ENCODE results near the gene FAM50B. TPM values are rescaled to one million over a fixed set of nuclear protein-coding genes. Genes with fewer than 3 reads are reported as not detected.

Gene FAM50B
- total RNA-seq, 4 donors from 2014 or later = 4.6 to 12.9 (median 11.8) TPM

- no peak overlapping the region for H3K27ac ChIP-seq
- TF ChIP-seq, protein P1, sequence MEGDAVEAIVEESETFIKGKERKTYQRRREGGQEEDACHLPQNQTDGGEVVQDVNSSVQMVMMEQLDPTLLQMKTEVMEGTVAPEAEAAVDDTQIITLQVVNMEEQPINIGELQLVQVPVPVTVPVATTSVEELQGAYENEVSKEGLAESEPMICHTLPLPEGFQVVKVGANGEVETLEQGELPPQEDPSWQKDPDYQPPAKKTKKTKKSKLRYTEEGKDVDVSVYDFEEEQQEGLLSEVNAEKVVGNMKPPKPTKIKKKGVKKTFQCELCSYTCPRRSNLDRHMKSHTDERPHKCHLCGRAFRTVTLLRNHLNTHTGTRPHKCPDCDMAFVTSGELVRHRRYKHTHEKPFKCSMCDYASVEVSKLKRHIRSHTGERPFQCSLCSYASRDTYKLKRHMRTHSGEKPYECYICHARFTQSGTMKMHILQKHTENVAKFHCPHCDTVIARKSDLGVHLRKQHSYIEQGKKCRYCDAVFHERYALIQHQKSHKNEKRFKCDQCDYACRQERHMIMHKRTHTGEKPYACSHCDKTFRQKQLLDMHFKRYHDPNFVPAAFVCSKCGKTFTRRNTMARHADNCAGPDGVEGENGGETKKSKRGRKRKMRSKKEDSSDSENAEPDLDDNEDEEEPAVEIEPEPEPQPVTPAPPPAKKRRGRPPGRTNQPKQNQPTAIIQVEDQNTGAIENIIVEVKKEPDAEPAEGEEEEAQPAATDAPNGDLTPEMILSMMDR (IDR thresholded peaks at IDR 0.05) = no peak
- TF ChIP-seq POLR2A (IDR thresholded peaks at IDR 0.05) = no peak
- no peak overlapping the region for H3K4me3 ChIP-seq
- intact Hi-C loops (cut with DNase I) = no loop called here
- H3K4me1 ChIP-seq = no peaks in the 10 kb centered on the region
- no peaks in the 10 kb centered on the region for H3K36me3 ChIP-seq
- H3K9me3 ChIP-seq = no peaks in the 10 kb centered on the region
- no peak for DNase-seq
- 96 to 100% methylated on average over 3 of the region's 3 CpGs for WGBS, 2 donors
- peaks cover 0 to 14% (median 0%) of the 10 kb centered on the region in 4 donors for H3K27me3 ChIP-seq
Measured at GRCh38 chr6:3893917-3894316, 44.7 kb downstream of the FAM50B start.

DNA sequence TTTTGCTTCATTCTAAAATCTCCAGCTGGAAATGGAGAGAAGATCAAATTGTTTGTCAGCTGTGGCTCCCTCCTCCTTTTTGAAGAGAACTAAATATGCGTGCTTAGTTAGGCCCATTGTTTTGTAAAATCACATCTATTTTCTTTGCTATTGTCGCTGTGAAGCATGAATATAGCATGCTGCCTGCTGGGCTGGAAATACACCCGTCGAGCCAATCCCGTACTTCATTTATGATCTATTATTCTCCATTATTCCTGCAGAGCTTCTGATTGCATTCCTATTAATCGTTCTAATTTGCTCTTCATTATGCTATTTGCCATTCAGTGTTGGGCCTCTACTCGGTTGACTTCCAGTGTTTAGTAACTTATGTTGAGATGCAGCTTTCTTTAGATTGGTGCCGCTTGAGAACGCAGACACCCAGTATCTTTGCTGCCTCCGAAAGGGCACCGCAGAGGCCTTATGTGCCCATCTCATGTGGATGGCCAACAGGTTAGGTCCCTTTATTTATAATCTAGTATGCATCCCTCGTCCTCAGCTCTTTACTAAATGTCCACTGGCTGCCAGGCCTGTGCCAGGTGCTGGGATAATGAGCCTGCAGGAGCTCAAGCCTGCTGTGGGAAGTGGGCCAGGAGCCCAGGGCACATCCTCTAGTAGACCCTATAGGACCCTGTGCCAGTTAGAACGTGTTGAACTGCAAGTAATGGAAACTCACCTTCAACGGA, 45.6 kb downstream of the FAM50B start:
- Histone ChIP-seq H3K27me3 (peaks cover 0 to 18% (median 0%) of the 10 kb centered on the region in 4 donors), H3K27ac (no peak overlapping the region), H3K36me3 (no peaks in the 10 kb centered on the region), H3K9me3 (no peaks in the 10 kb centered on the region), H3K4me1 (no peaks in the 10 kb centered on the region), H3K4me3 (no peak overlapping the region)
- TF ChIP-seq, protein P1 (IDR thresholded peaks at IDR 0.05) = no peak
- TF ChIP-seq POLR2A (IDR thresholded peaks at IDR 0.05) = no peak
- intact Hi-C loops (cut with DNase I) = no loop called here
- DNase-seq = no peak
- WGBS, 2 donors = 84 to 88% methylated on average over 14 of the region's 14 CpGs

GRCh38 chr6:3895312-3895653, 46.1 kb downstream of the FAM50B start:
- Histone ChIP-seq H3K27ac (no peak overlapping the region), H3K27me3 (peaks cover 0 to 20% (median 0%) of the 10 kb centered on the region in 4 donors), H3K9me3 (no peaks in the 10 kb centered on the region), H3K4me1 (no peaks in the 10 kb centered on the region), H3K36me3 (no peaks in the 10 kb centered on the region), H3K4me3 (no peak overlapping the region)
- intact Hi-C loops (cut with DNase I) = no loop called here
- DNase-seq = no peak
- no peak for TF ChIP-seq POLR2A (IDR thresholded peaks at IDR 0.05)
- TF ChIP-seq, protein P1 (IDR thresholded peaks at IDR 0.05) = no peak
- 83 to 85% methylated on average over 6 of the region's 6 CpGs for WGBS, 2 donors

GRCh38 chr6:3895805-3896204, 46.6 kb downstream of the FAM50B start:
- Histone ChIP-seq H3K36me3 (no peaks in the 10 kb centered on the region), H3K27me3 (peaks cover 0 to 20% (median 0%) of the 10 kb centered on the region in 4 donors), H3K4me1 (no peaks in the 10 kb centered on the region), H3K27ac (no peak overlapping the region), H3K9me3 (no peaks in the 10 kb centered on the region), H3K4me3 (no peak overlapping the region)
- DNase-seq = no peak
- TF ChIP-seq POLR2A (IDR thresholded peaks at IDR 0.05) = no peak
- TF ChIP-seq, protein P1 (IDR thresholded peaks at IDR 0.05) = no peak
- intact Hi-C loops (cut with DNase I) = no loop called here
- 80 to 86% methylated on average over 5 of the region's 5 CpGs for whole genome bisulfite sequencing, 2 donors

DNA sequence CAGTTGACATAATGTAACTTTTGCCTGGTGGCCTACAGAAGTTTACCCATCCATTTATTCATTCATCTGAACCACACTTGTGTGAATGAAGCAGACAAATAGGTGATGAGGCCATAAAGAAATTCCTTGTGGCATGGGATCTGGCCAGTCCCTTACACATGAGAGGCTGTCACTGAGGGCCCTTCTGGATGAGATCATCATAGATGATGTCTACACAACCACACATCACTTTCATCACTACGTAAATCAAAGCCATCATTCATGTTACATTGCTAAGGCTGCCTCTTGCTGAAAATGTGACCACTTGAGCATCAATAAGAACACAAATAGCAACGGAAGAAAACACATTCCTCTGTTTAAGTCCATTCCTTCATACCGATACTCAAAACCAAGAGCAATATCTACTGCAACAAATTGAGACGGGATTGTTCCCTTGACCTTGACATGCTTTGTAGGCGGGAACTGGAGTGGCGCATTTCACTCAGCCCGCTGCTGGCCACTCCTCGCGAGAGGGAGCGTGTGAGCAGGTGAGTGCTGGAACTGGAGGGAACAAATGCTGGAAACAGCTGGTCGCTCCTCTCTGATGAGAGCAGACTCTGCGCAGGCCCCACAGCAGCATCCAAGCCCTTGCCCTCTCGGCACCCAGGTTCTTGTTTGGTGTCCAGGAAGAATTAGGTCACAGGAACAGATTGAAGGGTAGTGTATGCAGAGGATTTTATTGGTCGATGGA, 49.3 kb downstream of the FAM50B start:
- no peaks in the 10 kb centered on the region for H3K4me1 ChIP-seq
- no peaks in the 10 kb centered on the region for H3K9me3 ChIP-seq
- no peaks in the 10 kb centered on the region for H3K36me3 ChIP-seq
- peaks cover 0 to 42% (median 0%) of the 10 kb centered on the region in 4 donors for H3K27me3 ChIP-seq
- 94 to 95% methylated on average over 11 to 14 of the region's 14 CpGs for WGBS, 2 donors
- no peak overlapping the region for H3K4me3 ChIP-seq
- DNase-seq = no peak
- intact Hi-C loops (cut with DNase I) = no loop called here
- H3K27ac ChIP-seq = no peak overlapping the region
- TF ChIP-seq, protein P1 (IDR thresholded peaks at IDR 0.05) = no peak
- no peak for TF ChIP-seq POLR2A (IDR thresholded peaks at IDR 0.05)

All from esophagus squamous epithelium (tissue), 5 donors.